GM18498 (cell line): ENCODE data around the gene HNRNPCL2.
"Not testable (repeated sequence)": the region's sequence is repeated elsewhere in the genome, so short reads cannot be mapped to it uniquely, and the experiment has no call there.

Experiments used
- ATAC-seq: cut with Tn5 transposase; IDR thresholded peaks from one replicate; pipeline ENCODE4 v1.9.1; 2021; ENCODE audit warnings: mild to moderate bottlenecking, moderate library complexity; ENCODE audit not compliant: unreplicated experiment

Gene HNRNPCL2

DNA sequence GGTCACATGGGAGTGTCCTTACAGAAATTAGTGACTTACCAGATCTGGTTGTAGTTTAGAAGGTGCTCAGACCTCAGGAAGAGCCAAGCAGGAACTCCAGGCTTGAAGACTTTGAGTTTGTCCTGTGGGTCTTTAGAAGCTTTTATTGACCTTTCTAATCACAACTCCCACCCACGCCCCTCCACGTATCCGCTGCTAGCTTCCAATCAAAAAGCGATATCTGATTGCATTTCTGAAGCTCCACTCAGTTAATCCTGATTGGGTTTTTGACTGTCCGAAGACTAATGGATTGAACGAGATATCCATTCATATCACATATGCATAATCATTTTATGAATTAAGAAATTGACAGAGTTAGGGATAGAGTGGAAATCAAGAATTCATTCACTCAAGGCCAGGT lies at the start of gene HNRNPCL2:
TSS of gene HNRNPCL2 (minus strand) at position 101 of the 400 bp plus-strand sequence. CDS start 454 bp downstream, outside the sequence.
- not testable (repeated sequence) for ATAC-seq

DNA sequence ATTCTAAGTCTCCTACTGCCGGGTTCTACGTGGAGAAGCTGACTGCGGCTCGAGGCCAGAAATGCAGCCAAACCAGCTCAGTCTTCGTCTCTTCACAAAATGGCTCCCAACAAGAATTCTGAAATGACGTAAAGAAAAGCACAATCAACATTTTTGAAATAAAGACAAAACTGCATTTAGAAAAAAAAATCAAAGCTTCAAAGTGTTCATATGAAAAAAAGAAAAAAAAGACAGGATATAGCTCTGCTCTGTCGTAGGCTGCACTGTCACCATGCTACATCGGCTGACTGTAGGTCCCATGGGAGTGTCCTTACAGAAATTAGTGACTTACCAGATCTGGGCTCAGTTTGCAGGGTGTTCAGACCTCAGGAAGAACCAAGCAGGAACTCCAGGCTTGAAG lies 48.9 kb upstream of the HNRNPCL2 start, which contains the start of gene HNRNPCL4:
TSS of gene HNRNPCL4 (minus strand) at position 101 of the 400 bp plus-strand sequence. CDS start 164 bp downstream, outside the sequence.
- not testable (repeated sequence) for ATAC-seq

DNA sequence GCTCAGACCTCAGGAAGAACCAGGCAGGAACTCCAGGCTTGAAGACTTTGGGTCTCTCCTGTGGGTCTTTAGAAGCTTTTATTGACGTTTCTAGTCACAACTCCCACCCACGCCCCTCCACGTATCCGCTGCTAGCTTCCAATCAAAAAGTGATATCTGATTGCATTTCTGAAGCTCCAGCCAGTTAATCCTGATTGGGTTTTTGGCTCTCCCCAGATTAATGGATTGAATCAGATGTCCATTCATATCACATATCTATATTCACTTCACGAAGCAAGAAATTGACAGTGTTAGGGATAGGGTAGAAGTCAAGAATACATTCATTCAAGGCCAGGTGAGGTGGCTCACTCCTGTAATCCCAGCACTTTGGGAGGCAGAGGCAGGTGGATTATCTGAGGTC lies 39.3 kb upstream of the HNRNPCL2 start, which contains the start of gene PRAMEF26:
TSS of gene PRAMEF26 (minus strand) at position 101 of the 400 bp plus-strand sequence. CDS start 2,914 bp downstream, outside the sequence.
- ATAC-seq = not testable (repeated sequence)

DNA sequence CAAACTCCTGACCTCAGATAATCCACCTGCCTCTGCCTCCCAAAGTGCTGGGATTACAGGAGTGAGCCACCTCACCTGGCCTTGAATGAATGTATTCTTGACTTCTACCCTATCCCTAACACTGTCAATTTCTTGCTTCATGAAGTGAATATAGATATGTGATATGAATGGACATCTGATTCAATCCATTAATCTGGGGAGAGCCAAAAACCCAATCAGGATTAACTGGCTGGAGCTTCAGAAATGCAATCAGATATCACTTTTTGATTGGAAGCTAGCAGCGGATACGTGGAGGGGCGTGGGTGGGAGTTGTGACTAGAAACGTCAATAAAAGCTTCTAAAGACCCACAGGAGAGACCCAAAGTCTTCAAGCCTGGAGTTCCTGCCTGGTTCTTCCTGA lies 46.2 kb downstream of the HNRNPCL2 start, which contains the start of gene PRAMEF25:
TSS of gene PRAMEF25 (plus strand) at position 301 of the 400 bp plus-strand sequence. CDS start 2,920 bp downstream, outside the sequence.
- ATAC-seq = not testable (repeated sequence)
